ENCODE measurements around the gene NDUFB3.
"Not testable (repeated sequence)": the region's sequence is repeated elsewhere in the genome, so short reads cannot be mapped to it uniquely, and the experiment has no call there.

Gene NDUFB3
- 7.5 to 13.8 (median 10.8) reads per million in 3 donors for total RNA-seq

- H3K9me3 ChIP-seq (ENCODE audit: control insufficient read depth, low read length): no peaks in the 10 kb centered on the region
- peak within 1 kb of the TSS; percentile 88 for H3K27ac ChIP-seq (ENCODE audit: insufficient read depth, low read length, poor library complexity, severe bottlenecking)
- peak within 1 kb of the TSS; percentile 93 for H3K4me3 ChIP-seq (ENCODE audit: insufficient read depth, low read depth, low read length, poor library complexity, severe bottlenecking)
- H3K36me3 ChIP-seq (ENCODE audit: control insufficient read depth, insufficient read depth, low read length): peaks cover 1% of the 10 kb centered on the region
- H3K27me3 ChIP-seq (replicated peaks; ENCODE audit: control insufficient read depth, insufficient read depth, low read length, poor library complexity, severe bottlenecking): no peaks in the 10 kb centered on the region
- H3K4me1 ChIP-seq (ENCODE audit: control insufficient read depth, insufficient read depth, low read length, poor library complexity, severe bottlenecking): peaks cover 21% of the 10 kb centered on the region
- peak; percentile 89 to 90 (median 90) for DNase-seq
These were observed at the start of gene NDUFB3, which contains the start of gene HYCC2 for GRCh38 chr2:201071479-201072200. NDUFB3 (plus strand) TSS chr2:201072001; CDS start chr2:201078883, 6,882 bp downstream. HYCC2 (minus strand) TSS chr2:201071671; CDS start chr2:201024009, 47,662 bp downstream.

GRCh38 chr2:201024518-201024917 lies 47.3 kb upstream of the NDUFB3 start:
- Histone ChIP-seq H3K9me3 (ENCODE audit: control insufficient read depth, low read length) (no peaks in the 10 kb centered on the region), H3K27ac (ENCODE audit: insufficient read depth, low read length, poor library complexity, severe bottlenecking) (no peak overlapping the region), H3K36me3 (ENCODE audit: control insufficient read depth, insufficient read depth, low read length) (peaks cover 4% of the 10 kb centered on the region), H3K4me1 (ENCODE audit: control insufficient read depth, insufficient read depth, low read length, poor library complexity, severe bottlenecking) (no peaks in the 10 kb centered on the region), H3K4me3 (ENCODE audit: insufficient read depth, low read depth, low read length, poor library complexity, severe bottlenecking) (no peak overlapping the region), H3K27me3 (replicated peaks; ENCODE audit: control insufficient read depth, insufficient read depth, low read length, poor library complexity, severe bottlenecking) (no peaks in the 10 kb centered on the region)
- no peak for DNase-seq

GRCh38 chr2:201034355-201034754 lies 37.4 kb upstream of the NDUFB3 start:
- not testable (repeated sequence) for H3K4me1 ChIP-seq (ENCODE audit: control insufficient read depth, insufficient read depth, low read length, poor library complexity, severe bottlenecking); H3K36me3 ChIP-seq (ENCODE audit: control insufficient read depth, insufficient read depth, low read length); H3K4me3 ChIP-seq (ENCODE audit: insufficient read depth, low read depth, low read length, poor library complexity, severe bottlenecking); DNase-seq; H3K27ac ChIP-seq (ENCODE audit: insufficient read depth, low read length, poor library complexity, severe bottlenecking); H3K9me3 ChIP-seq (ENCODE audit: control insufficient read depth, low read length); H3K27me3 ChIP-seq (replicated peaks; ENCODE audit: control insufficient read depth, insufficient read depth, low read length, poor library complexity, severe bottlenecking)

GRCh38 chr2:201038361-201038760 lies 33.4 kb upstream of the NDUFB3 start:
- not testable (repeated sequence) for H3K36me3 ChIP-seq (ENCODE audit: control insufficient read depth, insufficient read depth, low read length); H3K4me3 ChIP-seq (ENCODE audit: insufficient read depth, low read depth, low read length, poor library complexity, severe bottlenecking); H3K27me3 ChIP-seq (replicated peaks; ENCODE audit: control insufficient read depth, insufficient read depth, low read length, poor library complexity, severe bottlenecking); H3K9me3 ChIP-seq (ENCODE audit: control insufficient read depth, low read length); H3K4me1 ChIP-seq (ENCODE audit: control insufficient read depth, insufficient read depth, low read length, poor library complexity, severe bottlenecking); DNase-seq; H3K27ac ChIP-seq (ENCODE audit: insufficient read depth, low read length, poor library complexity, severe bottlenecking)

GRCh38 chr2:201038855-201039254 lies 32.9 kb upstream of the NDUFB3 start:
- no peak for DNase-seq
- H3K4me3 ChIP-seq (ENCODE audit: insufficient read depth, low read depth, low read length, poor library complexity, severe bottlenecking): no peak overlapping the region
- H3K9me3 ChIP-seq (ENCODE audit: control insufficient read depth, low read length): no peaks in the 10 kb centered on the region
- H3K36me3 ChIP-seq (ENCODE audit: control insufficient read depth, insufficient read depth, low read length): peaks cover 4% of the 10 kb centered on the region
- no peak overlapping the region for H3K27ac ChIP-seq (ENCODE audit: insufficient read depth, low read length, poor library complexity, severe bottlenecking)
- peaks cover 2% of the 10 kb centered on the region for H3K4me1 ChIP-seq (ENCODE audit: control insufficient read depth, insufficient read depth, low read length, poor library complexity, severe bottlenecking)
- H3K27me3 ChIP-seq (replicated peaks; ENCODE audit: control insufficient read depth, insufficient read depth, low read length, poor library complexity, severe bottlenecking): no peaks in the 10 kb centered on the region

GRCh38 chr2:201040867-201041628 lies 30.8 kb upstream of the NDUFB3 start:
- peaks cover 2% of the 10 kb centered on the region for H3K4me1 ChIP-seq (ENCODE audit: control insufficient read depth, insufficient read depth, low read length, poor library complexity, severe bottlenecking)
- H3K27ac ChIP-seq (ENCODE audit: insufficient read depth, low read length, poor library complexity, severe bottlenecking): no peak overlapping the region
- no peak for DNase-seq
- peaks cover 13% of the 10 kb centered on the region for H3K36me3 ChIP-seq (ENCODE audit: control insufficient read depth, insufficient read depth, low read length)
- no peak overlapping the region for H3K4me3 ChIP-seq (ENCODE audit: insufficient read depth, low read depth, low read length, poor library complexity, severe bottlenecking)
- no peaks in the 10 kb centered on the region for H3K9me3 ChIP-seq (ENCODE audit: control insufficient read depth, low read length)
- H3K27me3 ChIP-seq (replicated peaks; ENCODE audit: control insufficient read depth, insufficient read depth, low read length, poor library complexity, severe bottlenecking): no peaks in the 10 kb centered on the region

- H3K27ac ChIP-seq (ENCODE audit: insufficient read depth, low read length, poor library complexity, severe bottlenecking); H3K9me3 ChIP-seq (ENCODE audit: control insufficient read depth, low read length); H3K4me3 ChIP-seq (ENCODE audit: insufficient read depth, low read depth, low read length, poor library complexity, severe bottlenecking); H3K27me3 ChIP-seq (replicated peaks; ENCODE audit: control insufficient read depth, insufficient read depth, low read length, poor library complexity, severe bottlenecking); DNase-seq; H3K4me1 ChIP-seq (ENCODE audit: control insufficient read depth, insufficient read depth, low read length, poor library complexity, severe bottlenecking): not testable (repeated sequence)
- H3K36me3 ChIP-seq (ENCODE audit: control insufficient read depth, insufficient read depth, low read length): peaks cover 13% of the 10 kb centered on the region
These were observed 29.4 kb upstream of the NDUFB3 start for GRCh38 chr2:201042451-201042850.

GRCh38 chr2:201043050-201043449 lies 28.8 kb upstream of the NDUFB3 start:
- H3K4me1 ChIP-seq (ENCODE audit: control insufficient read depth, insufficient read depth, low read length, poor library complexity, severe bottlenecking); H3K9me3 ChIP-seq (ENCODE audit: control insufficient read depth, low read length); DNase-seq; H3K4me3 ChIP-seq (ENCODE audit: insufficient read depth, low read depth, low read length, poor library complexity, severe bottlenecking); H3K27ac ChIP-seq (ENCODE audit: insufficient read depth, low read length, poor library complexity, severe bottlenecking); H3K27me3 ChIP-seq (replicated peaks; ENCODE audit: control insufficient read depth, insufficient read depth, low read length, poor library complexity, severe bottlenecking): not testable (repeated sequence)
- H3K36me3 ChIP-seq (ENCODE audit: control insufficient read depth, insufficient read depth, low read length): peaks cover 13% of the 10 kb centered on the region

- H3K9me3 ChIP-seq (ENCODE audit: control insufficient read depth, low read length): no peaks in the 10 kb centered on the region
- H3K4me1 ChIP-seq (ENCODE audit: control insufficient read depth, insufficient read depth, low read length, poor library complexity, severe bottlenecking): peaks cover 3% of the 10 kb centered on the region
- peaks cover 18% of the 10 kb centered on the region for H3K36me3 ChIP-seq (ENCODE audit: control insufficient read depth, insufficient read depth, low read length)
- no peak overlapping the region for H3K27ac ChIP-seq (ENCODE audit: insufficient read depth, low read length, poor library complexity, severe bottlenecking)
- DNase-seq: no peak
- H3K4me3 ChIP-seq (ENCODE audit: insufficient read depth, low read depth, low read length, poor library complexity, severe bottlenecking): no peak overlapping the region
- no peaks in the 10 kb centered on the region for H3K27me3 ChIP-seq (replicated peaks; ENCODE audit: control insufficient read depth, insufficient read depth, low read length, poor library complexity, severe bottlenecking)
These were observed 24.9 kb upstream of the NDUFB3 start for GRCh38 chr2:201046881-201047280.

- H3K27ac ChIP-seq (ENCODE audit: insufficient read depth, low read length, poor library complexity, severe bottlenecking): no peak overlapping the region
- peaks cover 10% of the 10 kb centered on the region for H3K36me3 ChIP-seq (ENCODE audit: control insufficient read depth, insufficient read depth, low read length)
- no peaks in the 10 kb centered on the region for H3K9me3 ChIP-seq (ENCODE audit: control insufficient read depth, low read length)
- no peaks in the 10 kb centered on the region for H3K27me3 ChIP-seq (replicated peaks; ENCODE audit: control insufficient read depth, insufficient read depth, low read length, poor library complexity, severe bottlenecking)
- peaks cover 3% of the 10 kb centered on the region for H3K4me1 ChIP-seq (ENCODE audit: control insufficient read depth, insufficient read depth, low read length, poor library complexity, severe bottlenecking)
- no peak for DNase-seq
- no peak overlapping the region for H3K4me3 ChIP-seq (ENCODE audit: insufficient read depth, low read depth, low read length, poor library complexity, severe bottlenecking)
These were observed 22.3 kb upstream of the NDUFB3 start for GRCh38 chr2:201049455-201049854.

Measured in effector memory CD4-positive, alpha-beta T cell (primary cell).